BE2C (cell line): ENCODE measurements around the gene NAGK.

Experiments used
- DNase-seq: peaks from one replicate; pipeline ENCODE4 v3.0.0-alpha.2; 2020
- H3K27me3 ChIP-seq: fragments of 250-450 bp; sonication (Bioruptor Pico); 2 replicates; pipeline ENCODE4 v1.5.1; 2020; ENCODE audit warnings: mild to moderate bottlenecking
- H3K36me3 ChIP-seq: fragments of 250-450 bp; sonication (Bioruptor Pico); 2 replicates; pipeline ENCODE4 v1.5.1; 2020; ENCODE audit warnings: mild to moderate bottlenecking
- H3K4me1 ChIP-seq: fragments of 250-450 bp; sonication (Bioruptor Pico); 2 replicates; pipeline ENCODE4 v1.5.1; 2020
- H3K4me3 ChIP-seq: 2 replicates; pipeline ENCODE4 v1.5.1; 2011; ENCODE audit warnings: low read depth, low read length
- H3K9me3 ChIP-seq: fragments of 250-450 bp; sonication (Bioruptor Pico); 2 replicates; pipeline ENCODE4 v1.5.1; 2020
- TF ChIP-seq, protein P1 (sequence below): IDR thresholded peaks from 2 replicates; pipeline ENCODE4 v1.5.1; 2012; ENCODE audit warnings: mild to moderate bottlenecking, low read depth, low read length

Gene NAGK

DNA sequence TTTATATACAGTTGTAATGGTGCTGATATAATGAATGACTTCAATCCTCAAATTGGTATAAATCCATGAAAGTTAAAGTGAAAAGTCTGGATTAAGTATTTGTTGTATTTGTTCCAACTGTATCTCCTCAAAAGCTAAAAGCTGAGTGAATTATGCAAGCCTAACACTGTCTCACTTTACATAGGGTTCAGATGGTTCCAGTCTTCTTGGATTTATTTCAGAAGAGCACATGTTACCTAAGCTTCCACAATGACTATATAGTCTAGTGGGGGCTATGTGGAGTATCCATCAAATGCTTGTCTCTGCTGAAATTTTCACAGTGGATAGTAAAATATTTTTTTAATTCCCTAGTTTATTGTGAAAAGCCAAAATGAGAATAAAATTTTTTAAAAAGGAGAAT is 48.6 kb downstream of the NAGK start:
- no peaks in the 10 kb centered on the region for H3K4me1 ChIP-seq
- H3K9me3 ChIP-seq = no peaks in the 10 kb centered on the region
- H3K27me3 ChIP-seq = no peaks in the 10 kb centered on the region
- no peak for DNase-seq
- TF ChIP-seq, protein P1, sequence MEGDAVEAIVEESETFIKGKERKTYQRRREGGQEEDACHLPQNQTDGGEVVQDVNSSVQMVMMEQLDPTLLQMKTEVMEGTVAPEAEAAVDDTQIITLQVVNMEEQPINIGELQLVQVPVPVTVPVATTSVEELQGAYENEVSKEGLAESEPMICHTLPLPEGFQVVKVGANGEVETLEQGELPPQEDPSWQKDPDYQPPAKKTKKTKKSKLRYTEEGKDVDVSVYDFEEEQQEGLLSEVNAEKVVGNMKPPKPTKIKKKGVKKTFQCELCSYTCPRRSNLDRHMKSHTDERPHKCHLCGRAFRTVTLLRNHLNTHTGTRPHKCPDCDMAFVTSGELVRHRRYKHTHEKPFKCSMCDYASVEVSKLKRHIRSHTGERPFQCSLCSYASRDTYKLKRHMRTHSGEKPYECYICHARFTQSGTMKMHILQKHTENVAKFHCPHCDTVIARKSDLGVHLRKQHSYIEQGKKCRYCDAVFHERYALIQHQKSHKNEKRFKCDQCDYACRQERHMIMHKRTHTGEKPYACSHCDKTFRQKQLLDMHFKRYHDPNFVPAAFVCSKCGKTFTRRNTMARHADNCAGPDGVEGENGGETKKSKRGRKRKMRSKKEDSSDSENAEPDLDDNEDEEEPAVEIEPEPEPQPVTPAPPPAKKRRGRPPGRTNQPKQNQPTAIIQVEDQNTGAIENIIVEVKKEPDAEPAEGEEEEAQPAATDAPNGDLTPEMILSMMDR = no peak
- no peaks in the 10 kb centered on the region for H3K36me3 ChIP-seq
- no peak overlapping the region for H3K4me3 ChIP-seq

DNA sequence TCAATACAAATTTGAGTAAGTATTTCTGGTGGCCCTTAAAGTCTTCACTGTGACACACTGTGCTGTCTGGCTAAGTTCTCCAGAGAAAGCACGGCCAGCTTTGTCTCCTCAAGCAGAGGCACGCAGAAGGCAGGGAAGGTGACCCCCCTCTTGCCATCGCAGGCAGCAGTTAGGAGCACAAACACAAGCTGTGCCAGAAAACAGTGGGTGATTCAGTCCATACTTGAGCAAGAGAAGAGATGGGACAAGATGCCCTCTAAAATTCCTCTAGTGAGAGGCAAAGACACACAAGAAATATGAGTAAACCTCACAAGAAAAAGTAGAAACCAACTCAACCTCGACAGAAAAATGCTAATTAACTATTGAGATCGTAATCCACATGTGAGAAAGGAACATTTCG is 51.7 kb downstream of the NAGK start:
- no peaks in the 10 kb centered on the region for H3K4me1 ChIP-seq
- no peak for DNase-seq
- TF ChIP-seq, protein P1 = no peak
- no peaks in the 10 kb centered on the region for H3K9me3 ChIP-seq
- no peak overlapping the region for H3K4me3 ChIP-seq
- H3K27me3 ChIP-seq = no peaks in the 10 kb centered on the region
- H3K36me3 ChIP-seq = no peaks in the 10 kb centered on the region

DNA sequence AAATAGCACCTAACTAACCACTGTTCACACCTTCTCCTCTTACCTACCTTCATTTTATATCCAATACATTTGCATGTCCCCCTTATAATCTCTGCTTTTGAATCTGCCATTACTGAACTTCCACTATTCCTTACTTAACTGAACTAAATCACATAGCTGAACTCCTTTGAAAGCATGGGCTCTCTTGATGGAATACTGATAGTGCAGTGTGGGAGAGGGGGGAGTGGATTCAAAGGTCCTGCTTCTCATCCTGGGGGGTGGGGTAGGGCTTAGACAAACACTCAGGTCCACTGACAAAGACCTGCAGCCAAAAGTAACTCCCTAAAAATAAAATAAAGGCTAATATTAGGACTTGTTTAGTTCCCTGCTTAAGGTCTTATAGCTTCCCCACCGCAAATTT is 53.0 kb downstream of the NAGK start:
- no peak overlapping the region for H3K4me3 ChIP-seq
- TF ChIP-seq, protein P1 = no peak
- no peaks in the 10 kb centered on the region for H3K9me3 ChIP-seq
- no peak for DNase-seq
- H3K4me1 ChIP-seq = no peaks in the 10 kb centered on the region
- no peaks in the 10 kb centered on the region for H3K36me3 ChIP-seq
- no peaks in the 10 kb centered on the region for H3K27me3 ChIP-seq

DNA sequence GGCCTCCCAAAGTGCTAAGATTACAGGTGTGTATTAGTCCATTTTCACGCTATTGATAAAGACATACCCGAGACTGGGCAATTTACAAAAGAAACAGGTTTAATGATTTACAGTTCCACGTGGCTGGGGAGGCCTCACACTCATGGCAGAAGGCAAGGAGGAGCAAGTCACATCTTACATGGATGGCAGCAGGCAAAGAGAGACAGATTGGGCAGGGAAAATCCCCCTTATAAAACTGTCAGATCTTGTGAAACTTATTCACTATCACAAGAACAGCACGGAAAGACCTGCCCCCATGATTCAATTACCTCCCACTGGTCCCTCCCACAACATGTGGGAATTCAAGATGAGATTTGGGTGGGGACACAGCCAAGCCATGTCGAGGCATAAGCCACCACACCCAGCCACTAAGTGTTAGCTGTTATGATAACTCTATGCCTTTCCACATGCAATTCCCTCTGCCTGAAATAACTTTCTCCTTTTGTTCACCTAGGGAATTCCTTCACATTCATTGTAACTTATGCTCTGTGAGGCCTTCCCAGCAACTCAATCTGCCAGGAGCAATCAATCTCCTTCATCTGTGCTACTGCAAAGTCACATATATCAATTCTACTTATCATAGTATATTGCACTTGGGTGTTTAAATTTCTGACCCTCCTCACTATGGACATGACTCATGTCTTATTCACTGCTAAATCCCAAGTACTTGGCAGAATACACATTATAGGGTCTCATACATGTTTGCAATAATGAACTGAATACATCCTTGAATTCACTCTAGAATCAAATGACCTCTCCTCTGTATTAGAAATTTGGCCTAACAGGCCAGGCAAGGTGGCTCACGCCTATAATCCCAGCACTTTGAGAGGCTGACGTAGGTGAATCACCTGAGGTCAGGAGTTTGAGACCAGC is 54.2 kb downstream of the NAGK start:
- DNase-seq = no peak
- TF ChIP-seq, protein P1 = no peak
- Histone ChIP-seq H3K27me3 (no peaks in the 10 kb centered on the region), H3K4me3 (no peak overlapping the region), H3K36me3 (no peaks in the 10 kb centered on the region), H3K4me1 (no peaks in the 10 kb centered on the region), H3K9me3 (no peaks in the 10 kb centered on the region)

DNA sequence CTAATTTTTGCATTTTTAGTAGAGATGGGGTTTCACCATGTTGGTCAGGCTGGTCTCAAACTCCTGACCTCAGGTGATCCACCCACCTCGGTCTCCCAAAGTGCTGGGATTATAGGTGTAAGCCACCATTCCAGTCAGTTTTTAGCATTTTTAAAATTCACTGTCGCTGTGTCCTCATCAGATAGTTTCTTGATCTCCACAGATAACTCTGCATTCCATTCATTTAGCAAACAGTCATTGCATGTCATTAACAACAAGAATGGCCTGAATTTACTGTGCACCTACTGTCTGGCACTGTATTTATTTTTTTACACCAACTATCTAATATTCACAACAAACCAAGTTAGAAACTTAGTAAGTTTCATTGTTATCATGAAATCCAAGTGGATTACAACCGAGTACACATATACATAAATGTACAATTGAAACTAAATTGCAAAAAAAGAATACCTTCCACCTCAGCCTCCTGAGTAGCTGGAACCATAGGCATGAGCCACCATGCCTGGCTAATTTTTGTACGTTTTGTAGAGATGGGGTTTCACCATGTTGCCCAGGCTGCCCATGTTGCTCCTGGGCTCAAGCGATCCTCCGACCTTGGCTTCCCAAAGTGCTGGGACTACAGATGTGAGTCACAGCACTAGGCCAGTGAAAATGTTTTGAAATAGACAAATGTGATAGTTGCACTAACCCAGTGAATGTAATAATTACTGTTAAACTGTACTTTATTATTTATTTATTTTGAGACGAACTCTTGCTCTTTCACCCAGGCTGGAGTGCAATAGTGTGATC is 57.3 kb downstream of the NAGK start:
- Histone ChIP-seq H3K4me3 (no peak overlapping the region), H3K27me3 (no peaks in the 10 kb centered on the region), H3K9me3 (no peaks in the 10 kb centered on the region), H3K4me1 (no peaks in the 10 kb centered on the region), H3K36me3 (no peaks in the 10 kb centered on the region)
- DNase-seq = no peak
- TF ChIP-seq, protein P1 = no peak

DNA sequence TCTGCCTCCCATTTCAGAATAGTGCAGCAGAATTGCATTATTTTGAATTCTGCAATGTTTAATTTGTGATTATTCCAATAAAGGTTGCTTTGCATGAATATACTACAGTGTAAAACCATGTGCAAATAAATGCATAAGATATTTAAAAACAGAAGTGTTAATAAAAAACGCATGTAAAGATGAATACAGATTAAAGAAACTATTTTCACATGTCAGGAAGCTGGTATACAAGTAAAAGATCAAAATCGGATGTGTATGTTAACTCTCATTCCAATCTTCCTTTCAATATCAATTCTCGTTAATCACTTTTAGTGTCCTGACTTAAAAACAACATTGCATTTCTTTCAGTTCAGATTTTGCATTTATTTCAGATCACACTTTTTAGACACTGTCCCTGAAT is 58.5 kb downstream of the NAGK start:
- no peak for DNase-seq
- Histone ChIP-seq H3K9me3 (no peaks in the 10 kb centered on the region), H3K36me3 (no peaks in the 10 kb centered on the region), H3K27me3 (no peaks in the 10 kb centered on the region), H3K4me1 (no peaks in the 10 kb centered on the region), H3K4me3 (no peak overlapping the region)
- TF ChIP-seq, protein P1 = no peak
